Epithelial cell of proximal tubule (primary cell): Measurements from ENCODE around the gene TEX53. TPM values are rescaled to one million over a fixed set of nuclear protein-coding genes. Genes with fewer than 3 reads are reported as not detected.
A peak's percentile ranks its signal among the peaks of the same experiment; 100 is the strongest.

ENCODE experiments used
- DNase-seq: peaks from one replicate; pipeline ENCODE4 v3.0.0-alpha.2; 2011; ENCODE audit warnings: low read depth
- H3K4me3 ChIP-seq: 2 replicates; pipeline ENCODE4 v1.5.1; 2011; ENCODE audit warnings: low read depth, mild to moderate bottlenecking, low read length
- total RNA-seq: library from RNA; depleted of rRNA; stranded (reverse); fragments of >200 nt; gene quantifications from 2 replicates; pipeline ENCODE4 v1.2.3, GENCODE V29; 2015
- TF ChIP-seq, protein P1 (sequence below): conservative IDR thresholded peaks from 2 replicates; pipeline ENCODE4 v1.5.1; 2012; ENCODE audit warnings: low read depth, mild to moderate bottlenecking, low read length

The TEX53 gene
- total RNA-seq, 1 donor from 2014 or later: not detected

DNA sequence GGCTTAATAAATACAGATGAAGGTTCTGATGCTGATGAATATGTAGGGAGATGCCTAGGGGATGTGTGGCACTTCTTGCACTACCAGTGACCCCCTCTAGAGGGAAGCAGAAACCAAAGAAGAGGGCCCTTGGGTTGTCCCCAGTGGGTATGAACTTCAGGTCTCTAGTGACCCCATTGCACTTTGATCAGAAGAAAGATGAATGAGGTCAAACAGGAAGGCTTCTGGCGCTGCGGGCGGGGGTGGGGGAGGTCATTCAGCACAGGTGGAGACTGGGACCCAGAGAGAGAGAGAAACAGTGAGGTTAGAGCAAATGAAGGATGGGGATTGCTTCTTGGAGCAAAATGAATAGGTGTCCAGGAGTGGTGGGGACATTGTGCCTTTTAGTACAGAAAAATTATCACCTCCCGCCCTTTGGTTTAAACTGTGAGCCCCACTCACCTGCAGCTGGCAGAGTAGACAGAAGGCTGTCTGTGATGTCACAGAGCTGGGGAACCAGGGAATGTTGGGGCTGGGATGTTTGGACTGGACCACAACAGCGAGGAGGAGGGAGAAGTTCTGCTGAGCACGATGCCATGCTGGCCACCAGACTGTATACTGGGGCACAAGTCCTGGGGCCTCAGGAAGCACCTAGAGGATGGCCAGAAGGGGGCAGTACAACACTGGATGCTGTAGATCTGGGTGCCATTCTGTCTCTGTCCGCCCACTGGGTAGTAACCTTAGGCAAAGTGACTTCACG is 24.2 kb upstream of the TEX53 start, which contains the start of gene TEX48:
TSS of gene TEX48 (minus strand) at position 599 of the 739 bp plus-strand sequence. CDS start 10,469 bp downstream, outside the sequence.
- peak; percentile 12 for DNase-seq
- no peak within 1 kb of the TSS for H3K4me3 ChIP-seq
- TF ChIP-seq, protein P1, sequence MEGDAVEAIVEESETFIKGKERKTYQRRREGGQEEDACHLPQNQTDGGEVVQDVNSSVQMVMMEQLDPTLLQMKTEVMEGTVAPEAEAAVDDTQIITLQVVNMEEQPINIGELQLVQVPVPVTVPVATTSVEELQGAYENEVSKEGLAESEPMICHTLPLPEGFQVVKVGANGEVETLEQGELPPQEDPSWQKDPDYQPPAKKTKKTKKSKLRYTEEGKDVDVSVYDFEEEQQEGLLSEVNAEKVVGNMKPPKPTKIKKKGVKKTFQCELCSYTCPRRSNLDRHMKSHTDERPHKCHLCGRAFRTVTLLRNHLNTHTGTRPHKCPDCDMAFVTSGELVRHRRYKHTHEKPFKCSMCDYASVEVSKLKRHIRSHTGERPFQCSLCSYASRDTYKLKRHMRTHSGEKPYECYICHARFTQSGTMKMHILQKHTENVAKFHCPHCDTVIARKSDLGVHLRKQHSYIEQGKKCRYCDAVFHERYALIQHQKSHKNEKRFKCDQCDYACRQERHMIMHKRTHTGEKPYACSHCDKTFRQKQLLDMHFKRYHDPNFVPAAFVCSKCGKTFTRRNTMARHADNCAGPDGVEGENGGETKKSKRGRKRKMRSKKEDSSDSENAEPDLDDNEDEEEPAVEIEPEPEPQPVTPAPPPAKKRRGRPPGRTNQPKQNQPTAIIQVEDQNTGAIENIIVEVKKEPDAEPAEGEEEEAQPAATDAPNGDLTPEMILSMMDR: peak; percentile 86

DNA sequence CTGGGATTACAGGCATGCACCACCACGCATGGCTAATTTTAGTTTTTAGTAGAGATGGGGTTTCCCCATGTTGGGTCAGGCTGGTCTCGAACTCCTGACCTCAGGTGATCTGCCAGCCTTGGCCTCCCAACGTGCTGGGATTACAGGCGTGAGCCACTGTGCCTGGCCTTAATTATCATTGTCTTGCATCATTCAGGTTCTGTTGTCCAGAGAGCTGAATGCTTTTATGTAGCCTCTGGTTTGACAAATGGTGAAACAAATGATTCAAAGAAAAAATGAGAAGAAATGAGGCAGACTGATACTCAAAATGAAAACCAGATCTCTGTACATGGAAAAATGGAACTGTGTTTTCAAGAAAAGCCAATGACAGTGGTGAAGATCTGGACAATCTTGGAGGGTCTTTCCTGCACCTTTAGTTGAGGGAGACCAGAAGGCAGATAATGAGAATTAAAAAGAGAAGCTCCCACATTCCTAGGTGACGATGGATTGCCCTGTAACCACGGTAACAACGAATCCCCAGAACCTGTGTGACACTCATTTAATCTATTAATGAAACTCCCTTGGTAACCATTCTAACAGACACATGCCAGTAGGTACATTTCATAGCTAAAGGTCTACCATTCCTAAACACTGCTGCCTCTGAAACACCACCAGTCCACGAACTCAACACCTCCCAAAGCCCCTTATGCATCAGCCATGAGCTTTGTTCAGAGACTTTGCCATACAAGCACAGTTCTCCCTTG is 22.8 kb upstream of the TEX53 start:
- TF ChIP-seq, protein P1: no peak
- DNase-seq: no peak
- no peak overlapping the region for H3K4me3 ChIP-seq

DNA sequence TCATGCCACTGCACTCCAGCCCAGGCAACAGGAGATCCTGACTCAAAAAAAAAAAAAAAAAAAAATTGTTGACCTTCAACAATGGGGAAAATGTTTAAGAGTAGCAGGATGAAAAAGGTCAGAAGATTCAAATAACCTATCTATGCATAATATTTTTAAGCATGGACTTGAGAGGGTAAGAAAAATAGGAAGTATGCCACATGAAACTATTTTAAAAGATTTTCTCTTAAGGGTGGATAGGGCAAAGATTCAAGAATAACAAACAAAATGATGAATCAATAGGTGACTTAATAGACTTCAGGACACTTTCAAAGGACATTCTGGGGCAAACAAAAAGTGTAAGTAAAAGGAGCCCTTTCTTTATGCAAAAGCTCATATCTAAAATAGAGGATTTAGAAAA is 21.2 kb upstream of the TEX53 start:
- TF ChIP-seq, protein P1: no peak
- DNase-seq: no peak

DNA sequence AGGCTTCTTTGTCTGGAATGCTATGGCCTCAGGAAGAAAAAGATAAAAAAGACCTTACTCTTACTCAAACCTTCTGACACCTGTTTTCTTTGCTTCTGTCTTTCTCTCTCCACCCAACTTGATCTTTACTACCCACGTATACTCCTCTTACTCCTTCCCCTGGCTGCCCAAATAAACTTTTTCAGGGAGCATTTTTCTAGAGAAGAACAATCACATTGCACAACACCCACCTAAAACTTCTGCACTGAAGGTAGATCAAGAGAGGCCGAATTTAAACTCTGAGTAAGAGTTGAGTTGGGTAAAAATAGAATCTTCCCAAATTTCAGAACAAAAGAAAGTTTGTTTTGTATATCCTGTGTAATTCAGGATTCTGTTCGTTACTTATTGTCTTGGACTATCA is 20.5 kb upstream of the TEX53 start:
- TF ChIP-seq, protein P1: no peak
- DNase-seq: no peak
- H3K4me3 ChIP-seq: no peak overlapping the region

More for the DNA sequence above, 21.2 kb upstream of the TEX53 start:
- H3K4me3 ChIP-seq: no peak overlapping the region

DNA sequence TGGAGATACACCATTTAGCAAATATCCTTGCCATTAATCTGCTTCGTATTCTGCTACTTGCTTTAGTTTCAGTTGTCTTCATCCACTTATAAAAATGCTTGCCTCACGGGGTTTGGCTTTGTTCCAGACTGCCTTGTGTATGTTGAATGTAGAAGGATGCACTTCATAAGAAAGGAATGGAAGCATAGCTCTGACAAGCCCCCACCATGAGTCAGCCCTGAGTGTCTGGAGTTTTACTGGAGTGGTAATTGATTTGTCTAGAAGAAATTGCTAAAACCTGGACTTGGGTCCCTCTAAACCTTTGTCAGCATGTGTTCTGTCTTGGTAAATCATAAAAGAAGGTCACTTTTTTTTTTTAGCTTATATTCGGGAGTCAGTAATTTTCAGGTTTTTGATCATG is 19.8 kb upstream of the TEX53 start:
- no peak overlapping the region for H3K4me3 ChIP-seq
- DNase-seq: peak; percentile 92
- TF ChIP-seq, protein P1: no peak

DNA sequence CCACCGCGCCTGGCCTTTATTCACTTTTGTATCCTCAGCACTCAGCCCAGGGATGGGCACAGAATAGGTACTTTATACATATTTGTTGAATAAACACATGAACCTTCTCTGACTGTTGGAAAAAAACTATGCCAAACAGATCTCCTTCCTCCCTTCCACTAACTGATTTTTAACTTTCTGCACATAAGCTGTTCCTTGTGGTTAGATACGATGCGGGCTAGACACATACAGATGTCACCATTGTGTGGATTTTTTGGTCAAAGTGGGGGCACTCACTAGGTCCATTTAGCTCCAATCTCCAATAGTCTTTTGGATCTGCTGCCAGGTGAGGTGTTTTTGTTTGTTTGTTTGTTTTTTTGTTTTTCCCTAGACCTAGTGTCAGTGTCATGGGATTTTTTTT is 19.3 kb upstream of the TEX53 start:
- DNase-seq: no peak
- H3K4me3 ChIP-seq: no peak overlapping the region

More for the DNA sequence above, 19.3 kb upstream of the TEX53 start:
- TF ChIP-seq, protein P1: no peak
